PC-9 (cell line): ENCODE results near the gene IFNAR2. TPM values are rescaled to one million over a fixed set of nuclear protein-coding genes. Genes with fewer than 3 reads are reported as not detected.

Source experiments
- BruUV-seq: library from RNA; stranded (reverse); fragments of 400-500 nt; replicated peaks from 2 replicates; lab custom pipeline; 2021; lab: Mats Ljungman, UMichigan
- CTCF ChIA-PET: fragments of 300-600 bp; sonication (Branson Sonifier 250); formaldehyde crosslinking; loops from one replicate; lab custom pipeline; 2022; ENCODE audit warnings: antibody characterized with exemption; lab: Charles Lee
- POLR2A ChIA-PET: fragments of 300-600 bp; sonication (Branson Sonifier 250); formaldehyde crosslinking; loops from one replicate; lab custom pipeline; 2022; ENCODE audit warnings: antibody characterized with exemption; ENCODE audit not compliant: unreplicated experiment; lab: Charles Lee
- DNase-seq, 2 experiments: peaks; one replicate each; pipeline versions ENCODE4 v3.0.0 to v3.0.0-alpha.2; 2015 to 2022; ENCODE audit warnings: mixed read lengths in 1 of 2
- H2AFZ ChIP-seq: fragments of 200-600 bp; sonication (generic); 2 replicates; pipeline ENCODE4 v1.8.1; 2017; ENCODE audit warnings: antibody characterized with exemption
- H3F3A ChIP-seq: fragments of 200-600 bp; sonication (generic); 2 replicates; pipeline ENCODE4 v1.8.1; 2017; ENCODE audit warnings: antibody characterized with exemption, mild to moderate bottlenecking, low read depth; ENCODE audit not compliant: insufficient read depth
- H3K27ac ChIP-seq: fragments of 200-600 bp; sonication (generic); 2 replicates; pipeline ENCODE4 v1.6.1; 2016; ENCODE audit warnings: mixed run types
- H3K27me3 ChIP-seq: fragments of 200-600 bp; sonication (generic); 2 replicates; pipeline ENCODE4 v1.6.1; 2016; ENCODE audit warnings: low read depth, mixed run types; ENCODE audit not compliant: insufficient read depth
- H3K36me3 ChIP-seq: fragments of 200-600 bp; sonication (generic); 2 replicates; pipeline ENCODE4 v1.6.1; 2016; ENCODE audit warnings: low read depth, mixed run types
- H3K4me1 ChIP-seq: fragments of 200-600 bp; sonication (generic); replicated peaks from 2 replicates; pipeline ENCODE4 v1.6.1; 2016; ENCODE audit warnings: mixed run types; ENCODE audit not compliant: insufficient read depth
- H3K4me2 ChIP-seq: fragments of 200-600 bp; sonication (generic); 2 replicates; pipeline ENCODE4 v1.6.1; 2017; ENCODE audit warnings: mixed run types
- H3K4me3 ChIP-seq: fragments of 200-600 bp; sonication (generic); 2 replicates; pipeline ENCODE4 v1.6.1; 2016; ENCODE audit warnings: mixed run types
- H3K79me2 ChIP-seq: fragments of 200-600 bp; sonication (generic); 2 replicates; pipeline ENCODE4 v1.6.1; 2017; ENCODE audit warnings: low read depth, mixed run types
- H3K9me2 ChIP-seq: fragments of 200-600 bp; sonication (generic); 2 replicates; pipeline ENCODE4 v1.8.1; 2017; ENCODE audit warnings: mild to moderate bottlenecking; ENCODE audit not compliant: insufficient read depth
- H3K9me3 ChIP-seq: fragments of 200-600 bp; sonication (generic); 2 replicates; pipeline ENCODE4 v1.8.1; 2016; ENCODE audit warnings: low read depth; ENCODE audit not compliant: insufficient read depth
- H4K20me1 ChIP-seq: fragments of 200-600 bp; sonication (generic); 2 replicates; pipeline ENCODE4 v1.8.1; 2017; ENCODE audit not compliant: insufficient read depth
- CTCF ChIP-seq: fragments of 200-600 bp; sonication (generic); conservative IDR thresholded peaks from 2 replicates; pipeline ENCODE4 v1.6.1; 2017; ENCODE audit warnings: mixed run types, antibody characterized with exemption, mild to moderate bottlenecking, moderate library complexity
- EZH2 ChIP-seq: fragments of 200-600 bp; sonication (generic); IDR thresholded peaks from 2 replicates; pipeline ENCODE4 v1.8.0; 2017; ENCODE audit warnings: antibody characterized with exemption, low read depth
- intact Hi-C: fragments of 100-400 bp; cut with micrococcal nuclease; formaldehyde crosslinking; loops from one replicate; pipeline ENCODE4 v1.10.0; 2022; ENCODE audit not compliant: unreplicated experiment
- total RNA-seq: library from RNA; stranded (reverse); gene quantifications from 2 replicates; pipeline ENCODE4 v1.2.3, GENCODE V29; 2021

The IFNAR2 gene
- total RNA-seq, 1 experiment from 2014 or later, result 10.3 TPM

GRCh38 chr21:33199516-33200217 lies 30.1 kb upstream of the IFNAR2 start:
- POLR2A ChIA-PET, result interaction anchor here (0.5 to 0.7 kb wide), 2 partner anchors 181 to 1412 kb away, joined by 3 to 4 read pairs; no protein-coding TSS in a partner anchor
- Histone ChIP-seq H3F3A (peaks cover 8% of the 10 kb centered on the region; the same call in 1 of the 2 replicates), H3K79me2 (no peaks in the 10 kb centered on the region), H3K4me3 (no peak overlapping the region), H3K4me1 (peaks cover 13% of the 10 kb centered on the region), H3K9me2 (no peaks in the 10 kb centered on the region), H3K4me2 (no peak overlapping the region), H3K36me3 (no peaks in the 10 kb centered on the region), H3K27ac (no peak overlapping the region), H4K20me1 (no peaks in the 10 kb centered on the region), H2AFZ (no peak overlapping the region), H3K9me3 (no peaks in the 10 kb centered on the region), H3K27me3 (no peaks in the 10 kb centered on the region)
- CTCF ChIA-PET, result interaction anchor here (0.5 to 1.0 kb wide), 8 partner anchors 44 to 406 kb away, joined by 3 to 7 read pairs (median 4); partner anchors contain the start of gene IFNAR1
- peak; percentile 64 to 80 for DNase-seq
- intact Hi-C loops, result loop anchor here (1.0 kb wide), 3 partner anchors 162 to 246 kb away; no protein-coding TSS in a partner anchor
- no TSS peak for BruUV-seq
- TF ChIP-seq EZH2 (no peak), CTCF (peak; percentile 79)

- Histone ChIP-seq H3K4me1 (peaks cover 13% of the 10 kb centered on the region), H3K9me3 (no peaks in the 10 kb centered on the region), H3K27me3 (no peaks in the 10 kb centered on the region), H3K79me2 (no peaks in the 10 kb centered on the region), H3K27ac (no peak overlapping the region), H4K20me1 (no peaks in the 10 kb centered on the region), H3K9me2 (no peaks in the 10 kb centered on the region), H3F3A (peaks cover 8% of the 10 kb centered on the region; the same call in 1 of the 2 replicates), H3K36me3 (no peaks in the 10 kb centered on the region), H2AFZ (no peak overlapping the region), H3K4me3 (no peak overlapping the region), H3K4me2 (no peak overlapping the region)
- CTCF ChIA-PET, result no interaction called here
- POLR2A ChIA-PET, result no interaction called here
- no TSS peak for BruUV-seq
- TF ChIP-seq EZH2 (no peak), CTCF (no peak)
- intact Hi-C loops, result no loop called here
- DNase-seq, result no peak
These were observed 27.8 kb upstream of the IFNAR2 start for GRCh38 chr21:33201956-33202355.

GRCh38 chr21:33202464-33203363 lies 27.0 kb upstream of the IFNAR2 start:
- H2AFZ ChIP-seq, result no peak overlapping the region
- TF ChIP-seq CTCF, result no peak
- no peak for TF ChIP-seq EZH2

More at GRCh38 chr21:33202464-33203363, 27.0 kb upstream of the IFNAR2 start:
- intact Hi-C loops, result no loop called here
- Histone ChIP-seq H3K4me3 (no peak overlapping the region), H3K4me2 (no peak overlapping the region), H3K36me3 (no peaks in the 10 kb centered on the region), H3K27me3 (no peaks in the 10 kb centered on the region), H3K4me1 (peaks cover 13% of the 10 kb centered on the region), H3F3A (peaks cover 8% of the 10 kb centered on the region; the same call in 1 of the 2 replicates), H4K20me1 (no peaks in the 10 kb centered on the region), H3K9me3 (no peaks in the 10 kb centered on the region), H3K79me2 (no peaks in the 10 kb centered on the region), H3K9me2 (no peaks in the 10 kb centered on the region), H3K27ac (peak overlapping the region; percentile 50; the same call in 1 of the 2 replicates)
- CTCF ChIA-PET, result no interaction called here
- BruUV-seq, result no TSS peak
- POLR2A ChIA-PET, result interaction anchor here (0.6 kb wide), 1 partner anchor 202 kb away, joined by 6 read pairs; no protein-coding TSS in a partner anchor
- no peak for DNase-seq
